GM18520 (cell line): Measurements from ENCODE around the gene FRA10AC1.

Experiments
- ATAC-seq: cut with Tn5 transposase; IDR thresholded peaks from one replicate; pipeline ENCODE4 v1.9.1; 2021; ENCODE audit not compliant: unreplicated experiment

Gene FRA10AC1

GRCh38 chr10:93702210-93703001, at the start of gene FRA10AC1:
Gene FRA10AC1 (minus strand): TSS chr10:93702592. CDS start chr10:93700106, 2,486 bp downstream.
- peak; percentile 52 for ATAC-seq

GRCh38 chr10:93751832-93752231, 49.4 kb upstream of the FRA10AC1 start:
- ATAC-seq = no peak

GRCh38 chr10:93751124-93751523, 48.7 kb upstream of the FRA10AC1 start:
- ATAC-seq = no peak

GRCh38 chr10:93749218-93749799, 46.9 kb upstream of the FRA10AC1 start:
- ATAC-seq = no peak

- no peak for ATAC-seq
Measured at GRCh38 chr10:93746844-93747284, 44.5 kb upstream of the FRA10AC1 start.

GRCh38 chr10:93745408-93746065, 43.1 kb upstream of the FRA10AC1 start:
- ATAC-seq = no peak

- ATAC-seq = no peak
Measured at GRCh38 chr10:93742633-93743349, 40.4 kb upstream of the FRA10AC1 start.

- ATAC-seq = no peak
Measured at GRCh38 chr10:93741367-93741766, 39.0 kb upstream of the FRA10AC1 start.

GRCh38 chr10:93726024-93726423, 23.6 kb upstream of the FRA10AC1 start:
- ATAC-seq = no peak

- ATAC-seq = no peak
Measured at GRCh38 chr10:93723153-93723552, 20.8 kb upstream of the FRA10AC1 start.

- ATAC-seq = no peak
Measured at GRCh38 chr10:93722550-93722949, 20.2 kb upstream of the FRA10AC1 start.

GRCh38 chr10:93719901-93720300, 17.5 kb upstream of the FRA10AC1 start:
- ATAC-seq = no peak

- no peak for ATAC-seq
Measured at GRCh38 chr10:93718937-93719725, 16.7 kb upstream of the FRA10AC1 start.

GRCh38 chr10:93716766-93717165, 14.4 kb upstream of the FRA10AC1 start:
- no peak for ATAC-seq

GRCh38 chr10:93715345-93715744, 13.0 kb upstream of the FRA10AC1 start:
- ATAC-seq = peak; percentile 86

- no peak for ATAC-seq
Measured at GRCh38 chr10:93712593-93712992, 10.2 kb upstream of the FRA10AC1 start.

- no peak for ATAC-seq
Measured at GRCh38 chr10:93711891-93712290, 9.5 kb upstream of the FRA10AC1 start.

- no peak for ATAC-seq
Measured at GRCh38 chr10:93710333-93710909, 8.0 kb upstream of the FRA10AC1 start.

- no peak for ATAC-seq
Measured at GRCh38 chr10:93707623-93708022, 5.2 kb upstream of the FRA10AC1 start.

GRCh38 chr10:93704451-93704850, 2.1 kb upstream of the FRA10AC1 start:
- ATAC-seq = no peak
